Endothelial cell of umbilical vein (primary cell): ENCODE measurements around the gene ASIP. TPM values are rescaled to one million over a fixed set of nuclear protein-coding genes. Genes with fewer than 3 reads are reported as not detected.

ENCODE experiments used
- BruUV-seq: library from RNA; stranded (reverse); fragments of 400-500 nt; replicated peaks from 2 replicates; lab custom pipeline; 2021; lab: Mats Ljungman, UMichigan
- CTCF ChIA-PET: fragments of 300-600, 350-600 bp; sonication (Branson Sonifier 250); formaldehyde crosslinking; loops from one replicate; lab custom pipeline; 2021; ENCODE audit warnings: antibody characterized with exemption, inconsistent platforms; lab: Charles Lee
- POLR2A ChIA-PET: fragments of 300-600, 350-600 bp; sonication (Branson Sonifier 250); formaldehyde crosslinking; loops from one replicate; lab custom pipeline; 2021; ENCODE audit warnings: antibody characterized with exemption, inconsistent platforms; lab: Charles Lee
- DNase-seq: peaks from one replicate; pipeline ENCODE4 v3.0.0-alpha.2; 2011; ENCODE audit warnings: low read depth, low spot score
- FAIRE-seq: peaks from 2 replicates; lab custom pipeline; 2011; peaks lifted over from hg19 to GRCh38; lab: Jason Lieb, UNC
- H2AFZ ChIP-seq: 2 replicates; pipeline ENCODE4 v1.6.0; 2012; ENCODE audit warnings: low read depth, low read length, control low read depth, inconsistent platforms
- H3K27ac ChIP-seq: 2 replicates; pipeline ENCODE4 v1.5.1; 2011; ENCODE audit warnings: low read depth, mild to moderate bottlenecking, control low read depth, low read length, moderate library complexity; ENCODE audit not compliant: insufficient read depth
- H3K27me3 ChIP-seq, 2 experiments: 2 replicates each; pipeline versions ENCODE4 v1.6.0 to v1.6.1; 2011; ENCODE audit warnings: low read length in 2 of 2, mixed read lengths in 1 of 2; ENCODE audit not compliant: control insufficient read depth in 2 of 2, insufficient read depth in 2 of 2
- H3K36me3 ChIP-seq, 2 experiments: 2 replicates in 1 of 2; 3 replicates in 1 of 2; pipeline ENCODE4 v1.5.1; 2011; ENCODE audit warnings: low read length in 2 of 2, mild to moderate bottlenecking in 1 of 2, moderate library complexity in 1 of 2; ENCODE audit not compliant: control insufficient read depth in 2 of 2, insufficient read depth in 2 of 2; ENCODE audit errors: extremely low read depth in 1 of 2
- H3K4me1 ChIP-seq: 3 replicates; pipeline ENCODE4 v1.5.1; 2011; ENCODE audit warnings: mild to moderate bottlenecking, low read length; ENCODE audit not compliant: control insufficient read depth, insufficient read depth; ENCODE audit errors: extremely low read depth
- H3K4me2 ChIP-seq: 2 replicates; pipeline ENCODE4 v1.6.1; 2011; ENCODE audit warnings: low read length, control low read depth, mixed read lengths; ENCODE audit not compliant: insufficient read depth
- H3K4me3 ChIP-seq, 3 experiments: fragments of 200-600 bp in 1 of 3; sonication (generic), shearing (Covaris generic) in 1 of 3; replicated peaks in 1 of 3; 2 replicates each; pipeline ENCODE4 v1.5.1; 2011 to 2016; ENCODE audit warnings: control low read depth in 3 of 3, low read length in 3 of 3, mild to moderate bottlenecking in 2 of 3, inconsistent platforms in 1 of 3, low read depth in 1 of 3, moderate library complexity in 1 of 3; ENCODE audit not compliant: insufficient read depth in 1 of 3
- H3K79me2 ChIP-seq: 2 replicates; pipeline ENCODE4 v1.6.0; 2012; ENCODE audit warnings: low read length, inconsistent platforms; ENCODE audit not compliant: control insufficient read depth, insufficient read depth
- H3K9ac ChIP-seq: replicated peaks from 2 replicates; pipeline ENCODE3; 2011; ENCODE audit warnings: low read length, control low read depth; ENCODE audit not compliant: insufficient read depth; ENCODE audit errors: extremely low read depth
- H3K9me1 ChIP-seq: replicated peaks from 3 replicates; pipeline ENCODE4 v1.6.0; 2011; ENCODE audit warnings: mild to moderate bottlenecking, low read length; ENCODE audit not compliant: control insufficient read depth, insufficient read depth; ENCODE audit errors: extremely low read depth
- H3K9me3 ChIP-seq: replicated peaks from 2 replicates; pipeline ENCODE4 v1.5.1; 2012; ENCODE audit warnings: low read length, inconsistent platforms; ENCODE audit not compliant: control insufficient read depth, insufficient read depth
- H4K20me1 ChIP-seq: replicated peaks from 2 replicates; pipeline ENCODE3; 2011; ENCODE audit warnings: mild to moderate bottlenecking, low read length; ENCODE audit not compliant: control insufficient read depth, insufficient read depth; ENCODE audit errors: extremely low read depth
- CTCF ChIP-seq, 2 donors: IDR thresholded peaks; 1 replicate in 1 of 2; 2 replicates in 1 of 2; pipeline ENCODE4 v1.5.1; 2011; ENCODE audit warnings: low read length in 2 of 2, mild to moderate bottlenecking in 2 of 2, moderate library complexity in 2 of 2, control low read depth in 1 of 2, inconsistent platforms in 1 of 2, low read depth in 1 of 2; ENCODE audit not compliant: insufficient read depth in 1 of 2; ENCODE audit errors: extremely low read depth in 1 of 2
- EZH2 ChIP-seq: IDR thresholded peaks from 2 replicates; pipeline ENCODE4 v1.6.1; 2012; ENCODE audit warnings: borderline replicate concordance, low read depth, mild to moderate bottlenecking, moderate library complexity, low read length, inconsistent platforms; ENCODE audit not compliant: severe bottlenecking
- GATA2 ChIP-seq: IDR thresholded peaks from 2 replicates; pipeline ENCODE4 v1.7.0; 2011; ENCODE audit warnings: low read depth, mild to moderate bottlenecking, moderate library complexity, mixed read lengths, low read length; ENCODE audit not compliant: insufficient read length, insufficient read depth
- JUN ChIP-seq: IDR thresholded peaks from 2 replicates; pipeline ENCODE4 v1.6.1; 2011; ENCODE audit warnings: borderline replicate concordance, low read depth; ENCODE audit not compliant: insufficient read length, insufficient read depth
- MYC ChIP-seq: IDR thresholded peaks from one replicate; pipeline ENCODE4 v1.6.1; 2011; ENCODE audit warnings: mild to moderate bottlenecking, low read depth, low read length
- POLR2A ChIP-seq: IDR thresholded peaks from 2 replicates; pipeline ENCODE4 v1.6.1; 2012; ENCODE audit warnings: low read depth, mild to moderate bottlenecking, control low read depth, low read length
- dilution Hi-C: fragments of 300-500 bp; cut with MboI; formaldehyde crosslinking; loops from one replicate; pipeline ENCODE4 v1.15.0; 2019; ENCODE audit warnings: low sequenced_read_pairs; ENCODE audit not compliant: extremely low pct_ligation_motif_present
- intact Hi-C: fragments of 100-400 bp; cut with micrococcal nuclease; formaldehyde crosslinking; loops from one replicate; pipeline ENCODE4 v1.10.0; 2022
- polyA plus RNA-seq, 4 experiments: library from polyadenylated mRNA; depleted of rRNA in 3 of 4; stranded (reverse) in 3 of 4; unstranded in 1 of 4; fragments of >200 nt; gene quantifications; 2 replicates each; pipeline versions ENCODE4 v1.2.1 to v1.2.3, GENCODE V29; 2011 to 2012; ENCODE audit warnings: missing spikeins in 1 of 4
- total RNA-seq: library from RNA; stranded (reverse); gene quantifications from 2 replicates; pipeline ENCODE4 v1.2.3, GENCODE V29; 2021

ASIP gene
- total and polyA plus RNA-seq, 2 donors (not counting 3 experiments of a cell fraction or from before 2014, with no cell fraction given), result not detected

DNA sequence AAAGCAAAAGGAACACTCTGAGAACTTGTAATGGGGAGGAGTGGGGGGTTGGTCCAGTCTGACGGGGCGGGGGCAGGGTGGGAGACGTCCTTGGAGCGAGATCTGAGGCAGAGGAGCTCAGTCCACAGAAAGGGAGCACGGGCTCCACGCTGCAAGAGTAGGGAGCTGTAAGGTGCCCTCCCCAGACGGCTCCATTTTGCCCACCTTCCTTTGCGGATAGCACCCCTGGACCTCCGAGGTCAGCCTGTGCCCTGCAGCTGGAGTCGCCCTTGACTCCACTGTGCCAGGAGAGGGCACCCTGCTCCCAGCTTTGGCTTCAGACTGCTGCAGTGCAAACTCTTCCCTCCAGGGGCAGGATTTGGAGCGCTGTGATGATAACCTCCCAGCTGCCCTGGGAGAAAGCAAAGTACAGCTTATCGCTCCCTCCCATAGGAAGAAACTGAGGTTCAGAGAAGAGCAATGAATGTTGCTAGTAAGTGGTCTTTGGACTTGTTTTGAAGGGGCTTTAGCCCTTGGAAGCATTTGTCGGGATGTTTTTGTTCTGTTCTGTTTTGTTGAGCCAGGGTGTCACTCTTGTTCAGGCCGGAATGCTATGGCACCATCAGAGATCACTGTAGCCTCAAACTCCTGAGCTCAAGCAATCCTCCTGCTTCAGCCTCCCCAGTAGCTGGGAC is 71.5 kb downstream of the ASIP start:
- H3K79me2 ChIP-seq, result no peaks in the 10 kb centered on the region
- FAIRE-seq, result peak; percentile 91
- ChIA-PET POLR2A (interaction anchor here (1.1 to 2.5 kb wide), 2 partner anchors 51 to 125 kb away, joined by 3 to 9 read pairs; partner anchors contain the start of gene ITCH), CTCF (interaction anchor here (0.6 to 5.6 kb wide), 105 partner anchors 11 to 696 kb away, joined by 3 to 107 read pairs (median 5); partner anchors contain the start of genes AHCY, DYNLRB1, ITCH and MAP1LC3A)
- dilution Hi-C loops, result no loop called here
- DNase-seq, result peak; percentile 87
- BruUV-seq, result no TSS peak
- no peaks in the 10 kb centered on the region for H3K27me3 ChIP-seq
- no peaks in the 10 kb centered on the region for H3K9me1 ChIP-seq
- peaks cover 9% of the 10 kb centered on the region for H3K4me1 ChIP-seq
- no peaks in the 10 kb centered on the region for H3K36me3 ChIP-seq
- no peak overlapping the region for H3K9ac ChIP-seq
- H4K20me1 ChIP-seq, result no peaks in the 10 kb centered on the region
- intact Hi-C loops, result loop anchor here (1.0 to 5.0 kb wide), 6 partner anchors 50 to 455 kb away; partner anchors contain the start of genes ITCH and TP53INP2
- no peaks in the 10 kb centered on the region for H3K9me3 ChIP-seq
- no peak overlapping the region for H3K27ac ChIP-seq
- peak overlapping the region; percentile 48 for H2AFZ ChIP-seq
- TF ChIP-seq GATA2 (no peak), POLR2A (no peak), CTCF (IDR thresholded peaks at IDR 0.05; ENCODE audit: extremely low read depth in 1 of 2, insufficient read depth in 1 of 2, low read depth in 1 of 2, low read length in 2 of 2) (peak; percentile 100)
- peak overlapping the region; percentile 37 for H3K4me2 ChIP-seq
- H3K4me3 ChIP-seq, result peak overlapping the region in 1 of 3 experiments; percentile 11

DNA sequence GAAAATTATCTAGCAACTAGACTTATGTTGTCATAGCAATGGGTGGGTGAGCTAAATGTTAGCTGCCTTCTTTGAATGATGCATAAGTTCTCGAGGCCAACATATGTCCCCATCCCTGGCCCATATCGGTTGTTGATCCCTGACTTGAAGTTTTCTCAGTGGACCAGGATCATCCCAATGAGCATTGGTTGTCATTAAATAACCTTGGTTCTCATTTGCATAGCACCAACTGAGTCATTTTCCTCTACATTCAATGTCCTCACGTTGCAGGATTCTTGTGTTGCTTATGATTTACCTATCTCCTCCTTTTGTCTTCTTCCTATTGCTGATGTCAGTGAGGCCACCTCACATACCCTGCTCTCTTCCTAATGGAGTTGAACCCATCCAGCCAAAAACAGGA is 74.0 kb downstream of the ASIP start:
- no peak for FAIRE-seq
- peaks cover 9% of the 10 kb centered on the region for H3K4me1 ChIP-seq
- no peak overlapping the region for H3K4me2 ChIP-seq
- no peaks in the 10 kb centered on the region for H3K9me3 ChIP-seq
- POLR2A ChIA-PET, result no interaction called here
- intact Hi-C loops (no loop called here), dilution Hi-C loops (no loop called here)
- H3K36me3 ChIP-seq, result no peaks in the 10 kb centered on the region
- H3K79me2 ChIP-seq, result no peaks in the 10 kb centered on the region
- no peak overlapping the region for H3K4me3 ChIP-seq
- no peak for TF ChIP-seq JUN
- no peak for TF ChIP-seq MYC
- TF ChIP-seq CTCF (IDR thresholded peaks at IDR 0.05; ENCODE audit: extremely low read depth in 1 of 2, insufficient read depth in 1 of 2, low read depth in 1 of 2, low read length in 2 of 2), result no peak
- no peak for TF ChIP-seq EZH2
- no peak overlapping the region for H2AFZ ChIP-seq
- no TSS peak for BruUV-seq
- H3K27ac ChIP-seq, result no peak overlapping the region
- H3K9me1 ChIP-seq, result no peaks in the 10 kb centered on the region
- DNase-seq, result no peak
- no peaks in the 10 kb centered on the region for H3K27me3 ChIP-seq
- H4K20me1 ChIP-seq, result no peaks in the 10 kb centered on the region
- no peak overlapping the region for H3K9ac ChIP-seq
- CTCF ChIA-PET, result interaction anchor here (5.6 kb wide), 1 partner anchor 210 kb away, joined by 107 read pairs; no protein-coding TSS in a partner anchor
